ENCODE data around the gene TFPI.

Gene TFPI

GRCh38 chr2:187529248-187529976 lies 24.8 kb downstream of the TFPI start:
- no peaks in the 10 kb centered on the region for H3K27me3 ChIP-seq (replicated peaks; ENCODE audit: control insufficient read depth, insufficient read depth, low read length)
- H3K36me3 ChIP-seq (ENCODE audit: control insufficient read depth, insufficient read depth, low read length): no peaks in the 10 kb centered on the region
- no peak for TF ChIP-seq CTCF (IDR thresholded peaks at IDR 0.05; ENCODE audit: insufficient read depth, low read length, poor library complexity, severe bottlenecking)
- no peak for DNase-seq (ENCODE audit: extremely low read depth, insufficient read length)
- H3K4me3 ChIP-seq (replicated peaks; ENCODE audit: low read depth, low read length): no peak overlapping the region

- no peak for DNase-seq (ENCODE audit: extremely low read depth, insufficient read length)
- no peak for TF ChIP-seq CTCF (IDR thresholded peaks at IDR 0.05; ENCODE audit: insufficient read depth, low read length, poor library complexity, severe bottlenecking)
These were observed 26.2 kb downstream of the TFPI start for GRCh38 chr2:187528042-187528441.

GRCh38 chr2:187527262-187527661 lies 27.0 kb downstream of the TFPI start:
- H3K27me3 ChIP-seq (replicated peaks; ENCODE audit: control insufficient read depth, insufficient read depth, low read length): no peaks in the 10 kb centered on the region
- H3K36me3 ChIP-seq (ENCODE audit: control insufficient read depth, insufficient read depth, low read length): no peaks in the 10 kb centered on the region
- TF ChIP-seq CTCF (IDR thresholded peaks at IDR 0.05; ENCODE audit: insufficient read depth, low read length, poor library complexity, severe bottlenecking): no peak
- H3K4me3 ChIP-seq (replicated peaks; ENCODE audit: low read depth, low read length): no peak overlapping the region
- no peak for DNase-seq (ENCODE audit: extremely low read depth, insufficient read length)

More at GRCh38 chr2:187528042-187528441, 26.2 kb downstream of the TFPI start:
- Histone ChIP-seq H3K36me3 (ENCODE audit: control insufficient read depth, insufficient read depth, low read length) (no peaks in the 10 kb centered on the region), H3K27me3 (replicated peaks; ENCODE audit: control insufficient read depth, insufficient read depth, low read length) (no peaks in the 10 kb centered on the region), H3K4me3 (replicated peaks; ENCODE audit: low read depth, low read length) (no peak overlapping the region)

GRCh38 chr2:187526792-187527191 lies 27.4 kb downstream of the TFPI start:
- no peak for DNase-seq (ENCODE audit: extremely low read depth, insufficient read length)
- no peaks in the 10 kb centered on the region for H3K36me3 ChIP-seq (ENCODE audit: control insufficient read depth, insufficient read depth, low read length)
- no peak for TF ChIP-seq CTCF (IDR thresholded peaks at IDR 0.05; ENCODE audit: insufficient read depth, low read length, poor library complexity, severe bottlenecking)
- no peak overlapping the region for H3K4me3 ChIP-seq (replicated peaks; ENCODE audit: low read depth, low read length)
- H3K27me3 ChIP-seq (replicated peaks; ENCODE audit: control insufficient read depth, insufficient read depth, low read length): no peaks in the 10 kb centered on the region

GRCh38 chr2:187525163-187525900 lies 28.9 kb downstream of the TFPI start:
- Histone ChIP-seq H3K4me3 (replicated peaks; ENCODE audit: low read depth, low read length) (no peak overlapping the region), H3K27me3 (replicated peaks; ENCODE audit: control insufficient read depth, insufficient read depth, low read length) (no peaks in the 10 kb centered on the region), H3K36me3 (ENCODE audit: control insufficient read depth, insufficient read depth, low read length) (no peaks in the 10 kb centered on the region)
- no peak for TF ChIP-seq CTCF (IDR thresholded peaks at IDR 0.05; ENCODE audit: insufficient read depth, low read length, poor library complexity, severe bottlenecking)
- no peak for DNase-seq (ENCODE audit: extremely low read depth, insufficient read length)

All from GM06990 (cell line).